K562 (cell line): ENCODE results near the gene HEPHL1.

ENCODE experiments used
- ASH1L ChIP-seq: fragments of 450-650 bp; IDR thresholded peaks from 2 replicates; pipeline ENCODE4 v1.6.1; 2018; ENCODE audit warnings: borderline replicate concordance, mild to moderate bottlenecking, low read depth; ENCODE audit not compliant: partially characterized antibody
- DDX20 ChIP-seq: fragments of 450-650 bp; IDR thresholded peaks from 2 replicates; pipeline ENCODE4 v1.6.1; 2016; ENCODE audit warnings: missing genetic modification characterization, low read depth, mild to moderate bottlenecking, missing compliant biosample characterization, moderate library complexity
- NCOR1 ChIP-seq: fragments of 450-650 bp; IDR thresholded peaks from 2 replicates; pipeline ENCODE4 v1.6.1; 2016; ENCODE audit warnings: mild to moderate bottlenecking, moderate library complexity
- RBM22 ChIP-seq: fragments of 200-400 bp; formaldehyde crosslinking; IDR thresholded peaks from 2 replicates; pipeline ENCODE4 v1.6.1; 2018; ENCODE audit warnings: low read length, low read depth; ENCODE audit not compliant: poor library complexity, severe bottlenecking
- SETDB1 ChIP-seq: IDR thresholded peaks from one replicate; pipeline ENCODE4 v1.6.1; 2012; ENCODE audit warnings: low read length, control low read depth, inconsistent platforms
- TAF1 ChIP-seq: IDR thresholded peaks from 2 replicates; pipeline ENCODE4 v1.6.1; 2011; ENCODE audit warnings: mild to moderate bottlenecking, low read length, moderate library complexity; ENCODE audit not compliant: insufficient read depth, control insufficient read depth, severe bottlenecking; ENCODE audit errors: extremely low read depth
- TCF7L2 ChIP-seq: fragments of 150-350 bp; IDR thresholded peaks from 2 replicates; pipeline ENCODE4 v1.6.1; 2016; ENCODE audit warnings: low read depth, mild to moderate bottlenecking, low read length, moderate library complexity
- ZNF444 ChIP-seq: fragments of 250-450 bp; sonication (Bioruptor Pico); IDR thresholded peaks from 2 replicates; pipeline ENCODE4 v1.4.0; 2020; ENCODE audit warnings: mild to moderate bottlenecking, moderate library complexity
- TF ChIP-seq, protein P1 (sequence below), 3 experiments: IDR thresholded peaks in 2 of 3; conservative IDR thresholded peaks in 1 of 3; 2 replicates each; pipeline ENCODE4 v1.5.1; 2011 to 2012; ENCODE audit warnings: low read length in 3 of 3, mild to moderate bottlenecking in 3 of 3, control low read depth in 2 of 3, improper control_type of control experiment in 1 of 3, inconsistent platforms in 1 of 3, low read depth in 1 of 3, mixed read lengths in 1 of 3, moderate library complexity in 1 of 3; ENCODE audit not compliant: insufficient read depth in 2 of 3
- TF ChIP-seq, protein P2 (sequence below): fragments of 450-650 bp; formaldehyde crosslinking; IDR thresholded peaks from 2 replicates; pipeline ENCODE4 v1.4.0; 2022; ENCODE audit warnings: mild to moderate bottlenecking, moderate library complexity
- TF ChIP-seq, protein P3 (sequence below): sonication (generic); formaldehyde crosslinking; IDR thresholded peaks from 2 replicates; pipeline ENCODE4 v1.8.0; 2022; ENCODE audit warnings: mild to moderate bottlenecking, missing genetic modification reagents
- TF ChIP-seq, protein P4 (sequence below): fragments of 250-450 bp; sonication (Bioruptor Pico); IDR thresholded peaks from 2 replicates; pipeline ENCODE4 v1.8.0; 2021; ENCODE audit warnings: mild to moderate bottlenecking, moderate library complexity
- TF ChIP-seq, protein P5 (sequence below): fragments of 200-800 bp; sonication (Bioruptor generic); IDR thresholded peaks from 2 replicates; pipeline ENCODE4 v1.6.1; 2016; ENCODE audit warnings: missing genetic modification characterization, missing compliant biosample characterization

DNA sequence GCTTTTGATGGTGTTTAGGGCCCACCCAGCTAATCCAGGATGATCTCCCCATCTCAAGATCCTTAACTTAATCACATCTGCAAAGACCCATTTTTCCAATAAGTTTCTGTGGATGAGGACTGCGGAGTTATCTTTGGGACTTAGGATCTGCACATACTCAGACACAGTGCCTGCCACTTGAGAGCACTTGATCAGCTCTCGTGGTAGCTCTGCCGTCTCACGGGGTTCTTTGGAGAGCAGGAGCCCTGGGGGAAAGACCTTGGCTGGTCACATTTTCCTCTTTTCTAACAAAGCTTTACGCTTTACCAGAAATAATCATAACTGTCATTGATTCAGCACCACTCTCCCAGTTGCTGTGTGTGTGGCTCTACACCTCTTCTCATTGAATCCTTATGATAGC is 6.1 kb downstream of the HEPHL1 start:
- TF ChIP-seq, protein P1, sequence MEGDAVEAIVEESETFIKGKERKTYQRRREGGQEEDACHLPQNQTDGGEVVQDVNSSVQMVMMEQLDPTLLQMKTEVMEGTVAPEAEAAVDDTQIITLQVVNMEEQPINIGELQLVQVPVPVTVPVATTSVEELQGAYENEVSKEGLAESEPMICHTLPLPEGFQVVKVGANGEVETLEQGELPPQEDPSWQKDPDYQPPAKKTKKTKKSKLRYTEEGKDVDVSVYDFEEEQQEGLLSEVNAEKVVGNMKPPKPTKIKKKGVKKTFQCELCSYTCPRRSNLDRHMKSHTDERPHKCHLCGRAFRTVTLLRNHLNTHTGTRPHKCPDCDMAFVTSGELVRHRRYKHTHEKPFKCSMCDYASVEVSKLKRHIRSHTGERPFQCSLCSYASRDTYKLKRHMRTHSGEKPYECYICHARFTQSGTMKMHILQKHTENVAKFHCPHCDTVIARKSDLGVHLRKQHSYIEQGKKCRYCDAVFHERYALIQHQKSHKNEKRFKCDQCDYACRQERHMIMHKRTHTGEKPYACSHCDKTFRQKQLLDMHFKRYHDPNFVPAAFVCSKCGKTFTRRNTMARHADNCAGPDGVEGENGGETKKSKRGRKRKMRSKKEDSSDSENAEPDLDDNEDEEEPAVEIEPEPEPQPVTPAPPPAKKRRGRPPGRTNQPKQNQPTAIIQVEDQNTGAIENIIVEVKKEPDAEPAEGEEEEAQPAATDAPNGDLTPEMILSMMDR (IDR thresholded peaks at IDR 0.05 in 2 of 3, conservative IDR thresholded peaks at IDR 0.05 in 1 of 3; ENCODE audit: insufficient read depth in 2 of 3, low read depth in 1 of 3, low read length in 3 of 3), result no peak
- TF ChIP-seq DDX20 (no peak), RBM22 (no peak), NCOR1 (no peak), TAF1 (no peak), SETDB1 (no peak), TCF7L2 (no peak), ZNF444 (CRISPR knock-in tag) (no peak), ASH1L (no peak)
- TF ChIP-seq, protein P2, sequence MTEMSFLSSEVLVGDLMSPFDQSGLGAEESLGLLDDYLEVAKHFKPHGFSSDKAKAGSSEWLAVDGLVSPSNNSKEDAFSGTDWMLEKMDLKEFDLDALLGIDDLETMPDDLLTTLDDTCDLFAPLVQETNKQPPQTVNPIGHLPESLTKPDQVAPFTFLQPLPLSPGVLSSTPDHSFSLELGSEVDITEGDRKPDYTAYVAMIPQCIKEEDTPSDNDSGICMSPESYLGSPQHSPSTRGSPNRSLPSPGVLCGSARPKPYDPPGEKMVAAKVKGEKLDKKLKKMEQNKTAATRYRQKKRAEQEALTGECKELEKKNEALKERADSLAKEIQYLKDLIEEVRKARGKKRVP (CRISPR knock-in tag), result no peak
- TF ChIP-seq, protein P3, sequence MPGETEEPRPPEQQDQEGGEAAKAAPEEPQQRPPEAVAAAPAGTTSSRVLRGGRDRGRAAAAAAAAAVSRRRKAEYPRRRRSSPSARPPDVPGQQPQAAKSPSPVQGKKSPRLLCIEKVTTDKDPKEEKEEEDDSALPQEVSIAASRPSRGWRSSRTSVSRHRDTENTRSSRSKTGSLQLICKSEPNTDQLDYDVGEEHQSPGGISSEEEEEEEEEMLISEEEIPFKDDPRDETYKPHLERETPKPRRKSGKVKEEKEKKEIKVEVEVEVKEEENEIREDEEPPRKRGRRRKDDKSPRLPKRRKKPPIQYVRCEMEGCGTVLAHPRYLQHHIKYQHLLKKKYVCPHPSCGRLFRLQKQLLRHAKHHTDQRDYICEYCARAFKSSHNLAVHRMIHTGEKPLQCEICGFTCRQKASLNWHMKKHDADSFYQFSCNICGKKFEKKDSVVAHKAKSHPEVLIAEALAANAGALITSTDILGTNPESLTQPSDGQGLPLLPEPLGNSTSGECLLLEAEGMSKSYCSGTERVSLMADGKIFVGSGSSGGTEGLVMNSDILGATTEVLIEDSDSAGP (CRISPR knock-in tag), result no peak
- TF ChIP-seq, protein P4, sequence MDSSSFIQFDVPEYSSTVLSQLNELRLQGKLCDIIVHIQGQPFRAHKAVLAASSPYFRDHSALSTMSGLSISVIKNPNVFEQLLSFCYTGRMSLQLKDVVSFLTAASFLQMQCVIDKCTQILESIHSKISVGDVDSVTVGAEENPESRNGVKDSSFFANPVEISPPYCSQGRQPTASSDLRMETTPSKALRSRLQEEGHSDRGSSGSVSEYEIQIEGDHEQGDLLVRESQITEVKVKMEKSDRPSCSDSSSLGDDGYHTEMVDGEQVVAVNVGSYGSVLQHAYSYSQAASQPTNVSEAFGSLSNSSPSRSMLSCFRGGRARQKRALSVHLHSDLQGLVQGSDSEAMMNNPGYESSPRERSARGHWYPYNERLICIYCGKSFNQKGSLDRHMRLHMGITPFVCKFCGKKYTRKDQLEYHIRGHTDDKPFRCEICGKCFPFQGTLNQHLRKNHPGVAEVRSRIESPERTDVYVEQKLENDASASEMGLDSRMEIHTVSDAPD, result no peak
- TF ChIP-seq, protein P5, sequence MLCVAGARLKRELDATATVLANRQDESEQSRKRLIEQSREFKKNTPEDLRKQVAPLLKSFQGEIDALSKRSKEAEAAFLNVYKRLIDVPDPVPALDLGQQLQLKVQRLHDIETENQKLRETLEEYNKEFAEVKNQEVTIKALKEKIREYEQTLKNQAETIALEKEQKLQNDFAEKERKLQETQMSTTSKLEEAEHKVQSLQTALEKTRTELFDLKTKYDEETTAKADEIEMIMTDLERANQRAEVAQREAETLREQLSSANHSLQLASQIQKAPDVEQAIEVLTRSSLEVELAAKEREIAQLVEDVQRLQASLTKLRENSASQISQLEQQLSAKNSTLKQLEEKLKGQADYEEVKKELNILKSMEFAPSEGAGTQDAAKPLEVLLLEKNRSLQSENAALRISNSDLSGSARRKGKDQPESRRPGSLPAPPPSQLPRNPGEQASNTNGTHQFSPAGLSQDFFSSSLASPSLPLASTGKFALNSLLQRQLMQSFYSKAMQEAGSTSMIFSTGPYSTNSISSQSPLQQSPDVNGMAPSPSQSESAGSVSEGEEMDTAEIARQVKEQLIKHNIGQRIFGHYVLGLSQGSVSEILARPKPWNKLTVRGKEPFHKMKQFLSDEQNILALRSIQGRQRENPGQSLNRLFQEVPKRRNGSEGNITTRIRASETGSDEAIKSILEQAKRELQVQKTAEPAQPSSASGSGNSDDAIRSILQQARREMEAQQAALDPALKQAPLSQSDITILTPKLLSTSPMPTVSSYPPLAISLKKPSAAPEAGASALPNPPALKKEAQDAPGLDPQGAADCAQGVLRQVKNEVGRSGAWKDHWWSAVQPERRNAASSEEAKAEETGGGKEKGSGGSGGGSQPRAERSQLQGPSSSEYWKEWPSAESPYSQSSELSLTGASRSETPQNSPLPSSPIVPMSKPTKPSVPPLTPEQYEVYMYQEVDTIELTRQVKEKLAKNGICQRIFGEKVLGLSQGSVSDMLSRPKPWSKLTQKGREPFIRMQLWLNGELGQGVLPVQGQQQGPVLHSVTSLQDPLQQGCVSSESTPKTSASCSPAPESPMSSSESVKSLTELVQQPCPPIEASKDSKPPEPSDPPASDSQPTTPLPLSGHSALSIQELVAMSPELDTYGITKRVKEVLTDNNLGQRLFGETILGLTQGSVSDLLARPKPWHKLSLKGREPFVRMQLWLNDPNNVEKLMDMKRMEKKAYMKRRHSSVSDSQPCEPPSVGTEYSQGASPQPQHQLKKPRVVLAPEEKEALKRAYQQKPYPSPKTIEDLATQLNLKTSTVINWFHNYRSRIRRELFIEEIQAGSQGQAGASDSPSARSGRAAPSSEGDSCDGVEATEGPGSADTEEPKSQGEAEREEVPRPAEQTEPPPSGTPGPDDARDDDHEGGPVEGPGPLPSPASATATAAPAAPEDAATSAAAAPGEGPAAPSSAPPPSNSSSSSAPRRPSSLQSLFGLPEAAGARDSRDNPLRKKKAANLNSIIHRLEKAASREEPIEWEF (CRISPR knock-in tag), result no peak
